GM19324 (cell line): ENCODE results near the gene ABCD1.

Experiments
- ATAC-seq: cut with Tn5 transposase; IDR thresholded peaks from one replicate; pipeline ENCODE4 v1.9.1; 2021; ENCODE audit warnings: mild to moderate bottlenecking, moderate library complexity; ENCODE audit not compliant: unreplicated experiment, low FRiP score

ABCD1 gene

GRCh38 chrX:153770601-153771414 is 46.2 kb downstream of the ABCD1 start:
- no peak for ATAC-seq

- ATAC-seq: no peak
These were observed 47.0 kb downstream of the ABCD1 start for GRCh38 chrX:153771415-153772315.

- ATAC-seq: no peak
These were observed 47.9 kb downstream of the ABCD1 start for GRCh38 chrX:153772316-153773217.

GRCh38 chrX:153773218-153773611 is 48.6 kb downstream of the ABCD1 start:
- ATAC-seq: no peak

- no peak for ATAC-seq
These were observed 49.3 kb downstream of the ABCD1 start for GRCh38 chrX:153773741-153774575.

- ATAC-seq: no peak
These were observed 50.1 kb downstream of the ABCD1 start for GRCh38 chrX:153774576-153775292.

- ATAC-seq: no peak
These were observed 50.9 kb downstream of the ABCD1 start for GRCh38 chrX:153775293-153776119.

GRCh38 chrX:153776120-153776599 is 51.5 kb downstream of the ABCD1 start:
- no peak for ATAC-seq

GRCh38 chrX:153776611-153777045 is 52.0 kb downstream of the ABCD1 start:
- ATAC-seq: no peak

GRCh38 chrX:153777261-153778090 is 52.8 kb downstream of the ABCD1 start:
- ATAC-seq: no peak

GRCh38 chrX:153778181-153778580 is 53.5 kb downstream of the ABCD1 start:
- no peak for ATAC-seq

- ATAC-seq: no peak
These were observed 54.0 kb downstream of the ABCD1 start for GRCh38 chrX:153778684-153779101.

GRCh38 chrX:153779891-153780677 is 55.4 kb downstream of the ABCD1 start:
- ATAC-seq: no peak

- no peak for ATAC-seq
These were observed 56.2 kb downstream of the ABCD1 start, which contains the start of gene SRPK3 for GRCh38 chrX:153780678-153781427. SRPK3 (plus strand) TSS chrX:153781041; CDS start chrX:153781087, 46 bp downstream.

- no peak for ATAC-seq
These were observed 56.9 kb downstream of the ABCD1 start for GRCh38 chrX:153781428-153782047.
